Right lobe of liver (tissue), 4 donors: ENCODE measurements around the gene LRRC28.

ENCODE experiments used
- POLR2A ChIP-seq: fragments of 450-650 bp; IDR thresholded peaks from one replicate; pipeline ENCODE4 v1.6.1; 2017; ENCODE audit warnings: antibody characterized with exemption, mild to moderate bottlenecking
- TF ChIP-seq, protein P1 (sequence below), 4 donors: fragments of 200-600 bp in 3 of 4; fragments of 450-650 bp in 1 of 4; IDR thresholded peaks; one replicate each; pipeline versions ENCODE4 v1.5.1 to v1.8.0; 2016 to 2022; ENCODE audit warnings: antibody characterized with exemption in 4 of 4, mild to moderate bottlenecking in 2 of 4
- donor health status: DM: no; HTN: no; CAD: no.
- donor health status: DM: no; HTN: no; CAD: no.
- donor health status: DM: no; HTN: yes; CAD: no.

- no peak for TF ChIP-seq POLR2A
- TF ChIP-seq, protein P1, sequence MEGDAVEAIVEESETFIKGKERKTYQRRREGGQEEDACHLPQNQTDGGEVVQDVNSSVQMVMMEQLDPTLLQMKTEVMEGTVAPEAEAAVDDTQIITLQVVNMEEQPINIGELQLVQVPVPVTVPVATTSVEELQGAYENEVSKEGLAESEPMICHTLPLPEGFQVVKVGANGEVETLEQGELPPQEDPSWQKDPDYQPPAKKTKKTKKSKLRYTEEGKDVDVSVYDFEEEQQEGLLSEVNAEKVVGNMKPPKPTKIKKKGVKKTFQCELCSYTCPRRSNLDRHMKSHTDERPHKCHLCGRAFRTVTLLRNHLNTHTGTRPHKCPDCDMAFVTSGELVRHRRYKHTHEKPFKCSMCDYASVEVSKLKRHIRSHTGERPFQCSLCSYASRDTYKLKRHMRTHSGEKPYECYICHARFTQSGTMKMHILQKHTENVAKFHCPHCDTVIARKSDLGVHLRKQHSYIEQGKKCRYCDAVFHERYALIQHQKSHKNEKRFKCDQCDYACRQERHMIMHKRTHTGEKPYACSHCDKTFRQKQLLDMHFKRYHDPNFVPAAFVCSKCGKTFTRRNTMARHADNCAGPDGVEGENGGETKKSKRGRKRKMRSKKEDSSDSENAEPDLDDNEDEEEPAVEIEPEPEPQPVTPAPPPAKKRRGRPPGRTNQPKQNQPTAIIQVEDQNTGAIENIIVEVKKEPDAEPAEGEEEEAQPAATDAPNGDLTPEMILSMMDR (IDR thresholded peaks at IDR 0.05) = no peak
These were observed 153.2 kb downstream of the LRRC28 start for GRCh38 chr15:99404454-99404853.
